ENCODE measurements around the gene ASCC2. TPM values are rescaled to one million over a fixed set of nuclear protein-coding genes. Genes with fewer than 3 reads are reported as not detected.

The ASCC2 gene
- total and polyA plus RNA-seq, 7 experiments from 2014 or later: 48.7 to 101 (median 90.5) TPM

- no peaks in the 10 kb centered on the region for H3K9me3 Mint-ChIP-seq
- H3K27me3 Mint-ChIP-seq: no peaks in the 10 kb centered on the region
- H3K4me1 Mint-ChIP-seq: no peaks in the 10 kb centered on the region
- Histone ChIP-seq H3K4me3 (ENCODE audit: low read length) (no peak overlapping the region), H3K4me1 (ENCODE audit: control insufficient read depth in 2 of 2, insufficient read depth in 2 of 2, low read length in 2 of 2) (no peaks in the 10 kb centered on the region), H3K9me3 (ENCODE audit: control insufficient read depth in 2 of 3, low read length in 3 of 3) (no peaks in the 10 kb centered on the region), H3K36me3 (ENCODE audit: control insufficient read depth in 2 of 3, insufficient read depth in 3 of 3, low read length in 3 of 3) (peaks cover 8 to 90% (median 28%) of the 10 kb centered on the region in 3 experiments), H3K27ac (ENCODE audit: low read depth, low read length) (no peak overlapping the region), H3K27me3 (ENCODE audit: control insufficient read depth in 2 of 2, insufficient read depth in 2 of 2, low read length in 2 of 2) (no peaks in the 10 kb centered on the region)
- peaks cover 6 to 70% (median 30%) of the 10 kb centered on the region in 5 donors for H3K36me3 Mint-ChIP-seq
- POLR2A ChIA-PET: no interaction called here
- ATAC-seq (no peak), DNase-seq (no peak)
- no peak overlapping the region for H3K27ac Mint-ChIP-seq
- CTCF ChIA-PET: no interaction called here
- intact Hi-C loops (cut with micrococcal nuclease): no loop called here
- H3K4me3 Mint-ChIP-seq: no peak overlapping the region
Observed at GRCh38 chr22:29814003-29814402, 24.1 kb downstream of the ASCC2 start.

- intact Hi-C loops (cut with micrococcal nuclease): no loop called here
- Mint-ChIP-seq H3K27ac (no peak overlapping the region), H3K4me3 (no peak overlapping the region), H3K9me3 (no peaks in the 10 kb centered on the region), H3K36me3 (peaks cover 6 to 66% (median 28%) of the 10 kb centered on the region in 5 donors), H3K27me3 (no peaks in the 10 kb centered on the region), H3K4me1 (no peaks in the 10 kb centered on the region)
- Histone ChIP-seq H3K4me3 (ENCODE audit: low read length) (no peak overlapping the region), H3K36me3 (ENCODE audit: control insufficient read depth in 2 of 3, insufficient read depth in 3 of 3, low read length in 3 of 3) (peaks cover 8 to 86% (median 28%) of the 10 kb centered on the region in 3 experiments), H3K27ac (ENCODE audit: low read depth, low read length) (no peak overlapping the region), H3K27me3 (ENCODE audit: control insufficient read depth in 2 of 2, insufficient read depth in 2 of 2, low read length in 2 of 2) (no peaks in the 10 kb centered on the region), H3K9me3 (ENCODE audit: control insufficient read depth in 2 of 3, low read length in 3 of 3) (no peaks in the 10 kb centered on the region), H3K4me1 (ENCODE audit: control insufficient read depth in 2 of 2, insufficient read depth in 2 of 2, low read length in 2 of 2) (no peaks in the 10 kb centered on the region)
- DNase-seq (no peak), ATAC-seq (no peak)
- POLR2A ChIA-PET: no interaction called here
- CTCF ChIA-PET: no interaction called here
Observed at GRCh38 chr22:29813563-29813962, 24.5 kb downstream of the ASCC2 start.

- no peak overlapping the region for H3K27ac ChIP-seq (ENCODE audit: low read depth, low read length)
- CTCF ChIA-PET: no interaction called here
- ATAC-seq: no peak
- H3K4me1 ChIP-seq (ENCODE audit: control insufficient read depth in 2 of 2, insufficient read depth in 2 of 2, low read length in 2 of 2): no peaks in the 10 kb centered on the region
- intact Hi-C loops (cut with micrococcal nuclease): no loop called here
- no peak for DNase-seq
- H3K4me3 Mint-ChIP-seq: no peak overlapping the region
- peaks cover 6 to 64% (median 28%) of the 10 kb centered on the region in 5 donors for H3K36me3 Mint-ChIP-seq
- H3K4me3 ChIP-seq (ENCODE audit: low read length): no peak overlapping the region
- peaks cover 11 to 86% (median 32%) of the 10 kb centered on the region in 3 experiments for H3K36me3 ChIP-seq (ENCODE audit: control insufficient read depth in 2 of 3, insufficient read depth in 3 of 3, low read length in 3 of 3)
- no peaks in the 10 kb centered on the region for H3K27me3 Mint-ChIP-seq
- no peaks in the 10 kb centered on the region for H3K9me3 ChIP-seq (ENCODE audit: control insufficient read depth in 2 of 3, low read length in 3 of 3)
- no peaks in the 10 kb centered on the region for H3K27me3 ChIP-seq (ENCODE audit: control insufficient read depth in 2 of 2, insufficient read depth in 2 of 2, low read length in 2 of 2)
- H3K27ac Mint-ChIP-seq: no peak overlapping the region
- POLR2A ChIA-PET: no interaction called here
- no peaks in the 10 kb centered on the region for H3K9me3 Mint-ChIP-seq
- H3K4me1 Mint-ChIP-seq: no peaks in the 10 kb centered on the region
Observed at GRCh38 chr22:29813126-29813525, 24.9 kb downstream of the ASCC2 start.

GRCh38 chr22:29811377-29811776, 26.7 kb downstream of the ASCC2 start:
- no peak for ATAC-seq
- Mint-ChIP-seq H3K27ac (no peak overlapping the region), H3K27me3 (no peaks in the 10 kb centered on the region), H3K9me3 (no peaks in the 10 kb centered on the region), H3K4me1 (peaks cover 0 to 3% (median 0%) of the 10 kb centered on the region in 7 donors), H3K36me3 (peaks cover 6 to 66% (median 29%) of the 10 kb centered on the region in 5 donors), H3K4me3 (no peak overlapping the region)
- ChIA-PET POLR2A (no interaction called here), CTCF (no interaction called here)
- Histone ChIP-seq H3K27me3 (ENCODE audit: control insufficient read depth in 2 of 2, insufficient read depth in 2 of 2, low read length in 2 of 2) (no peaks in the 10 kb centered on the region), H3K36me3 (ENCODE audit: control insufficient read depth in 2 of 3, insufficient read depth in 3 of 3, low read length in 3 of 3) (peaks cover 15 to 87% (median 32%) of the 10 kb centered on the region in 3 experiments), H3K9me3 (ENCODE audit: control insufficient read depth in 2 of 3, low read length in 3 of 3) (no peaks in the 10 kb centered on the region), H3K4me3 (ENCODE audit: low read length) (no peak overlapping the region), H3K27ac (ENCODE audit: low read depth, low read length) (no peak overlapping the region), H3K4me1 (ENCODE audit: control insufficient read depth in 2 of 2, insufficient read depth in 2 of 2, low read length in 2 of 2) (no peaks in the 10 kb centered on the region)
- intact Hi-C loops (cut with micrococcal nuclease): no loop called here
- DNase-seq: no peak

GRCh38 chr22:29810216-29810615, 27.9 kb downstream of the ASCC2 start:
- Mint-ChIP-seq H3K4me3 (no peak overlapping the region), H3K36me3 (peaks cover 12 to 70% (median 31%) of the 10 kb centered on the region in 5 donors), H3K9me3 (no peaks in the 10 kb centered on the region), H3K27ac (peak overlapping the region in 1 of 9 donors; percentile 39), H3K4me1 (peaks cover 0 to 6% (median 0%) of the 10 kb centered on the region in 7 donors), H3K27me3 (no peaks in the 10 kb centered on the region)
- POLR2A ChIA-PET: no interaction called here
- H3K4me3 ChIP-seq (ENCODE audit: low read length): no peak overlapping the region
- intact Hi-C loops (cut with micrococcal nuclease): no loop called here
- no peaks in the 10 kb centered on the region for H3K27me3 ChIP-seq (ENCODE audit: control insufficient read depth in 2 of 2, insufficient read depth in 2 of 2, low read length in 2 of 2)
- CTCF ChIA-PET: no interaction called here
- H3K9me3 ChIP-seq (ENCODE audit: control insufficient read depth in 2 of 3, low read length in 3 of 3): no peaks in the 10 kb centered on the region
- DNase-seq: no peak
- peaks cover 25 to 87% (median 36%) of the 10 kb centered on the region in 3 experiments for H3K36me3 ChIP-seq (ENCODE audit: control insufficient read depth in 2 of 3, insufficient read depth in 3 of 3, low read length in 3 of 3)
- no peak overlapping the region for H3K27ac ChIP-seq (ENCODE audit: low read depth, low read length)
- H3K4me1 ChIP-seq (ENCODE audit: control insufficient read depth in 2 of 2, insufficient read depth in 2 of 2, low read length in 2 of 2): no peaks in the 10 kb centered on the region
- no peak for ATAC-seq

GRCh38 chr22:29806196-29806595, 31.9 kb downstream of the ASCC2 start:
- Mint-ChIP-seq H3K27me3 (no peaks in the 10 kb centered on the region), H3K9me3 (no peaks in the 10 kb centered on the region), H3K36me3 (peaks cover 12 to 62% (median 25%) of the 10 kb centered on the region in 5 donors), H3K27ac (peak overlapping the region in 1 of 9 donors; percentile 67), H3K4me1 (peaks cover 0 to 6% (median 0%) of the 10 kb centered on the region in 7 donors), H3K4me3 (no peak overlapping the region)
- intact Hi-C loops (cut with micrococcal nuclease): no loop called here
- DNase-seq: no peak
- CTCF ChIA-PET: no interaction called here
- Histone ChIP-seq H3K9me3 (ENCODE audit: control insufficient read depth in 2 of 3, low read length in 3 of 3) (no peaks in the 10 kb centered on the region), H3K4me3 (ENCODE audit: low read length) (no peak overlapping the region), H3K4me1 (ENCODE audit: control insufficient read depth in 2 of 2, insufficient read depth in 2 of 2, low read length in 2 of 2) (no peaks in the 10 kb centered on the region), H3K27ac (ENCODE audit: low read depth, low read length) (no peak overlapping the region), H3K36me3 (ENCODE audit: control insufficient read depth in 2 of 3, insufficient read depth in 3 of 3, low read length in 3 of 3) (peaks cover 22 to 80% (median 40%) of the 10 kb centered on the region in 3 experiments), H3K27me3 (ENCODE audit: control insufficient read depth in 2 of 2, insufficient read depth in 2 of 2, low read length in 2 of 2) (no peaks in the 10 kb centered on the region)
- POLR2A ChIA-PET: no interaction called here
- ATAC-seq: no peak

GRCh38 chr22:29804985-29805384, 33.1 kb downstream of the ASCC2 start:
- H3K27ac Mint-ChIP-seq: peak overlapping the region in 2 of 9 donors; percentile 46 to 64
- intact Hi-C loops (cut with micrococcal nuclease): no loop called here
- no peak for DNase-seq
- ChIA-PET POLR2A (no interaction called here), CTCF (no interaction called here)
- Histone ChIP-seq H3K9me3 (ENCODE audit: control insufficient read depth in 2 of 3, low read length in 3 of 3) (no peaks in the 10 kb centered on the region), H3K36me3 (ENCODE audit: control insufficient read depth in 2 of 3, insufficient read depth in 3 of 3, low read length in 3 of 3) (peaks cover 24 to 83% (median 52%) of the 10 kb centered on the region in 3 experiments), H3K27me3 (ENCODE audit: control insufficient read depth in 2 of 2, insufficient read depth in 2 of 2, low read length in 2 of 2) (no peaks in the 10 kb centered on the region), H3K27ac (ENCODE audit: low read depth, low read length) (no peak overlapping the region), H3K4me1 (ENCODE audit: control insufficient read depth in 2 of 2, insufficient read depth in 2 of 2, low read length in 2 of 2) (no peaks in the 10 kb centered on the region), H3K4me3 (ENCODE audit: low read length) (no peak overlapping the region)
- no peak for ATAC-seq
- no peak overlapping the region for H3K4me3 Mint-ChIP-seq
- H3K27me3 Mint-ChIP-seq: no peaks in the 10 kb centered on the region
- no peaks in the 10 kb centered on the region for H3K9me3 Mint-ChIP-seq
- H3K4me1 Mint-ChIP-seq: peaks cover 0 to 6% (median 0%) of the 10 kb centered on the region in 7 donors
- H3K36me3 Mint-ChIP-seq: peaks cover 18 to 69% (median 26%) of the 10 kb centered on the region in 5 donors

All from naive thymus-derived CD4-positive, alpha-beta T cell (primary cell).